ENCODE data around the gene RNF220.
"Not testable (repeated sequence)": the region's sequence is repeated elsewhere in the genome, so short reads cannot be mapped to it uniquely, and the experiment has no call there.

The RNF220 gene

GRCh38 chr1:44654621-44655187 is 249.6 kb downstream of the RNF220 start:
- DNase-seq (ENCODE audit: low read depth): no peak

GRCh38 chr1:44655609-44656008 is 250.6 kb downstream of the RNF220 start:
- DNase-seq (ENCODE audit: low read depth): no peak

- DNase-seq (ENCODE audit: low read depth): no peak
These were observed 254.5 kb downstream of the RNF220 start for GRCh38 chr1:44659566-44659965.

- DNase-seq (ENCODE audit: low read depth): no peak
These were observed 255.1 kb downstream of the RNF220 start for GRCh38 chr1:44660176-44660575.

GRCh38 chr1:44661781-44662682 is 257.0 kb downstream of the RNF220 start:
- no peak for DNase-seq (ENCODE audit: low read depth)

GRCh38 chr1:44662683-44663030 is 257.6 kb downstream of the RNF220 start:
- no peak for DNase-seq (ENCODE audit: low read depth)

- no peak for DNase-seq (ENCODE audit: low read depth)
These were observed 258.4 kb downstream of the RNF220 start for GRCh38 chr1:44663417-44663816.

GRCh38 chr1:44664730-44665370 is 259.8 kb downstream of the RNF220 start:
- DNase-seq (ENCODE audit: low read depth): no peak

GRCh38 chr1:44666719-44667118 is 261.7 kb downstream of the RNF220 start:
- not testable (repeated sequence) for DNase-seq (ENCODE audit: low read depth)

GRCh38 chr1:44670751-44671640 is 265.9 kb downstream of the RNF220 start:
- no peak for DNase-seq (ENCODE audit: low read depth)

- no peak for DNase-seq (ENCODE audit: low read depth)
These were observed 267.4 kb downstream of the RNF220 start for GRCh38 chr1:44672254-44672955.

GRCh38 chr1:44672961-44673674 is 268.1 kb downstream of the RNF220 start:
- no peak for DNase-seq (ENCODE audit: low read depth)

GRCh38 chr1:44673675-44674112 is 268.6 kb downstream of the RNF220 start:
- no peak for DNase-seq (ENCODE audit: low read depth)

GRCh38 chr1:44674113-44675000 is 269.3 kb downstream of the RNF220 start, which contains the start of the genes ARMH1 and TMEM53:
TSS of gene ARMH1 (plus strand) at chr1:44674714. CDS start at chr1:44689698, 14,984 bp downstream.
TSS of gene TMEM53 (minus strand) at chr1:44674481. CDS start at chr1:44674391, 90 bp downstream.
- DNase-seq (ENCODE audit: low read depth): peak; percentile 92

- no peak for DNase-seq (ENCODE audit: low read depth)
These were observed 270.1 kb downstream of the RNF220 start for GRCh38 chr1:44675186-44675585.

- DNase-seq (ENCODE audit: low read depth): no peak
These were observed 271.6 kb downstream of the RNF220 start for GRCh38 chr1:44676484-44677200.

- no peak for DNase-seq (ENCODE audit: low read depth)
These were observed 272.2 kb downstream of the RNF220 start for GRCh38 chr1:44677201-44677766.

GRCh38 chr1:44678120-44678519 is 273.1 kb downstream of the RNF220 start:
- DNase-seq (ENCODE audit: low read depth): no peak
